Measurements from ENCODE around the gene CCDC15. TPM values are rescaled to one million over a fixed set of nuclear protein-coding genes. Genes with fewer than 3 reads are reported as not detected.
"Not testable (repeated sequence)": the region's sequence is repeated elsewhere in the genome, so short reads cannot be mapped to it uniquely, and the experiment has no call there.

CCDC15 gene
- total RNA-seq, 1 donor from 2014 or later, result 0.25 TPM

GRCh38 chr11:125001849-125002248, 47.8 kb downstream of the CCDC15 start:
- no peaks in the 10 kb centered on the region for H3K27me3 ChIP-seq (ENCODE audit: low read depth)

GRCh38 chr11:125005491-125005890, 51.5 kb downstream of the CCDC15 start:
- no peak overlapping the region for H3K4me3 ChIP-seq
- H3K36me3 ChIP-seq, result peaks cover 35% of the 10 kb centered on the region
- no peak for TF ChIP-seq CTCF (IDR thresholded peaks at IDR 0.05; ENCODE audit: borderline replicate concordance)
- no peak for DNase-seq
- no peaks in the 10 kb centered on the region for H3K27me3 ChIP-seq (ENCODE audit: low read depth)
- H3K9me3 ChIP-seq (replicated peaks), result peaks cover 40% of the 10 kb centered on the region
- intact Hi-C loops (cut with micrococcal nuclease), result no loop called here
- H3K4me1 ChIP-seq, result no peaks in the 10 kb centered on the region
- no peak overlapping the region for H3K27ac ChIP-seq (replicated peaks)

More at GRCh38 chr11:125001849-125002248, 47.8 kb downstream of the CCDC15 start:
- peaks cover 32% of the 10 kb centered on the region for H3K9me3 ChIP-seq (replicated peaks)
- H3K27ac ChIP-seq (replicated peaks), result no peak overlapping the region
- TF ChIP-seq CTCF (IDR thresholded peaks at IDR 0.05; ENCODE audit: borderline replicate concordance), result no peak
- no peaks in the 10 kb centered on the region for H3K4me1 ChIP-seq
- no peak for DNase-seq
- H3K36me3 ChIP-seq, result peaks cover 25% of the 10 kb centered on the region
- intact Hi-C loops (cut with micrococcal nuclease), result no loop called here
- no peak overlapping the region for H3K4me3 ChIP-seq

- no peak for DNase-seq
- Histone ChIP-seq H3K36me3 (no peaks in the 10 kb centered on the region), H3K27me3 (ENCODE audit: low read depth) (no peaks in the 10 kb centered on the region), H3K27ac (replicated peaks) (no peak overlapping the region), H3K4me1 (no peaks in the 10 kb centered on the region), H3K9me3 (replicated peaks) (peaks cover 19% of the 10 kb centered on the region), H3K4me3 (no peak overlapping the region)
- TF ChIP-seq CTCF (IDR thresholded peaks at IDR 0.05; ENCODE audit: borderline replicate concordance), result no peak
- intact Hi-C loops (cut with micrococcal nuclease), result no loop called here
These were observed 62.4 kb downstream of the CCDC15 start for GRCh38 chr11:125016413-125016812.

- intact Hi-C loops (cut with micrococcal nuclease), result no loop called here
- DNase-seq, result no peak
- TF ChIP-seq CTCF (IDR thresholded peaks at IDR 0.05; ENCODE audit: borderline replicate concordance), result no peak
- Histone ChIP-seq H3K27ac (replicated peaks) (no peak overlapping the region), H3K4me1 (no peaks in the 10 kb centered on the region), H3K9me3 (replicated peaks) (peaks cover 5% of the 10 kb centered on the region), H3K4me3 (no peak overlapping the region), H3K36me3 (no peaks in the 10 kb centered on the region), H3K27me3 (ENCODE audit: low read depth) (no peaks in the 10 kb centered on the region)
These were observed 66.3 kb downstream of the CCDC15 start for GRCh38 chr11:125020342-125020741.

- no peaks in the 10 kb centered on the region for H3K36me3 ChIP-seq
- H3K27me3 ChIP-seq (ENCODE audit: low read depth), result no peaks in the 10 kb centered on the region
- no peak for DNase-seq
- no peak for TF ChIP-seq CTCF (IDR thresholded peaks at IDR 0.05; ENCODE audit: borderline replicate concordance)
- intact Hi-C loops (cut with micrococcal nuclease), result no loop called here
- H3K4me1 ChIP-seq, result no peaks in the 10 kb centered on the region
- H3K9me3 ChIP-seq (replicated peaks), result no peaks in the 10 kb centered on the region
- H3K4me3 ChIP-seq, result no peak overlapping the region
- H3K27ac ChIP-seq (replicated peaks), result no peak overlapping the region
These were observed 68.5 kb downstream of the CCDC15 start for GRCh38 chr11:125022551-125022950.

- DNase-seq, result no peak
- Histone ChIP-seq H3K9me3 (replicated peaks) (peaks cover 10% of the 10 kb centered on the region), H3K4me3 (no peak overlapping the region), H3K27me3 (ENCODE audit: low read depth) (no peaks in the 10 kb centered on the region), H3K4me1 (no peaks in the 10 kb centered on the region), H3K36me3 (no peaks in the 10 kb centered on the region), H3K27ac (replicated peaks) (no peak overlapping the region)
- TF ChIP-seq CTCF (IDR thresholded peaks at IDR 0.05; ENCODE audit: borderline replicate concordance), result no peak
- intact Hi-C loops (cut with micrococcal nuclease), result no loop called here
These were observed 72.0 kb downstream of the CCDC15 start for GRCh38 chr11:125025968-125026367.

- H3K27me3 ChIP-seq (ENCODE audit: low read depth); H3K4me3 ChIP-seq; intact Hi-C loops (cut with micrococcal nuclease): not testable (repeated sequence)
These were observed 75.4 kb downstream of the CCDC15 start for GRCh38 chr11:125029431-125029830.

More at GRCh38 chr11:125029431-125029830, 75.4 kb downstream of the CCDC15 start:
- H3K27ac ChIP-seq (replicated peaks); H3K36me3 ChIP-seq; DNase-seq; H3K4me1 ChIP-seq: not testable (repeated sequence)
- H3K9me3 ChIP-seq (replicated peaks), result peaks cover 23% of the 10 kb centered on the region
